Cardiac muscle cell (in vitro differentiated cells and primary cell): ENCODE data around the gene SMPD1. TPM values are rescaled to one million over a fixed set of nuclear protein-coding genes. Genes with fewer than 3 reads are reported as not detected.
"Not testable (repeated sequence)": the region's sequence is repeated elsewhere in the genome, so short reads cannot be mapped to it uniquely, and the experiment has no call there.

ENCODE experiments used
- DNase-seq, 2 donors: peaks; one replicate each; pipeline versions ENCODE4 v3.0.0 to v3.0.0-alpha.2; 2010 to 2017; ENCODE audit warnings: low read depth in 1 of 2, low spot score in 1 of 2
- H3K27ac ChIP-seq: fragments of 200-600 bp; sonication (generic); 2 replicates; pipeline ENCODE4 v1.5.1; 2016
- H3K27me3 ChIP-seq: fragments of 200-600 bp; sonication (generic); 2 replicates; pipeline ENCODE4 v1.6.0; 2016; ENCODE audit warnings: control low read depth
- H3K36me3 ChIP-seq: fragments of 200-600 bp; sonication (generic); 2 replicates; pipeline ENCODE4 v1.5.1; 2016; ENCODE audit warnings: control low read depth
- H3K4me1 ChIP-seq: fragments of 200-600 bp; sonication (generic); 2 replicates; pipeline ENCODE4 v1.8.1; 2017; ENCODE audit warnings: low read depth, mild to moderate bottlenecking, mixed run types
- H3K4me3 ChIP-seq: fragments of 200-600 bp; sonication (generic); 2 replicates; pipeline ENCODE4 v1.5.1; 2016; ENCODE audit warnings: mild to moderate bottlenecking
- H3K9me3 ChIP-seq: fragments of 200-600 bp; sonication (generic); 2 replicates; pipeline ENCODE4 v1.5.1; 2017; ENCODE audit warnings: low read depth, mild to moderate bottlenecking, control low read depth
- CTCF ChIP-seq: IDR thresholded peaks from 2 replicates; pipeline ENCODE4 v1.5.1; 2012; ENCODE audit warnings: low read depth, mild to moderate bottlenecking, low read length
- polyA plus RNA-seq: library from polyadenylated mRNA; unstranded; fragments of >200 nt; fragmentation: Nextera tagmentation; extraction: Ambion mirVana; gene quantifications from 2 replicates; pipeline ENCODE4 v1.2.1, GENCODE V29; 2016
- total RNA-seq: library from RNA; depleted of rRNA; stranded (reverse); fragments of >200 nt; gene quantifications from 2 replicates; pipeline ENCODE4 v1.2.3, GENCODE V29; 2016

SMPD1 gene
- total and polyA plus RNA-seq, 2 experiments from 2014 or later: 43.8 to 52.1 TPM

- Histone ChIP-seq H3K9me3 (no peaks in the 10 kb centered on the region), H3K4me1 (peaks cover 13% of the 10 kb centered on the region), H3K4me3 (peak overlapping the region; percentile 44), H3K27ac (peak overlapping the region; percentile 90), H3K36me3 (no peaks in the 10 kb centered on the region), H3K27me3 (no peaks in the 10 kb centered on the region)
- no peak for TF ChIP-seq CTCF
- no peak for DNase-seq
Measured at GRCh38 chr11:6390718-6391469, 620 bp downstream of the SMPD1 start.

- no peaks in the 10 kb centered on the region for H3K9me3 ChIP-seq
- no peaks in the 10 kb centered on the region for H3K27me3 ChIP-seq
- H3K36me3 ChIP-seq: no peaks in the 10 kb centered on the region
- peaks cover 13% of the 10 kb centered on the region for H3K4me1 ChIP-seq
- H3K27ac ChIP-seq: no peak overlapping the region
- no peak overlapping the region for H3K4me3 ChIP-seq
- no peak for TF ChIP-seq CTCF
- DNase-seq: no peak
Measured at GRCh38 chr11:6391537-6392134, 1.4 kb downstream of the SMPD1 start.

GRCh38 chr11:6392251-6392650 lies 2.0 kb downstream of the SMPD1 start:
- DNase-seq, H3K27me3 ChIP-seq, H3K4me3 ChIP-seq, H3K9me3 ChIP-seq, H3K36me3 ChIP-seq, H3K27ac ChIP-seq: not testable (repeated sequence)
- peaks cover 13% of the 10 kb centered on the region for H3K4me1 ChIP-seq

- Histone ChIP-seq H3K9me3 (no peaks in the 10 kb centered on the region), H3K4me1 (peaks cover 12% of the 10 kb centered on the region), H3K4me3 (no peak overlapping the region), H3K27ac (no peak overlapping the region), H3K27me3 (no peaks in the 10 kb centered on the region), H3K36me3 (no peaks in the 10 kb centered on the region)
- DNase-seq: no peak
- no peak for TF ChIP-seq CTCF
Measured at GRCh38 chr11:6393989-6394670, 3.9 kb downstream of the SMPD1 start.

GRCh38 chr11:6395470-6396060 lies 5.3 kb downstream of the SMPD1 start:
- no peaks in the 10 kb centered on the region for H3K36me3 ChIP-seq
- no peak for DNase-seq
- H3K27me3 ChIP-seq: no peaks in the 10 kb centered on the region
- H3K4me3 ChIP-seq: no peak overlapping the region
- no peaks in the 10 kb centered on the region for H3K9me3 ChIP-seq
- peaks cover 5% of the 10 kb centered on the region for H3K4me1 ChIP-seq
- H3K27ac ChIP-seq: peak overlapping the region; percentile 23
- no peak for TF ChIP-seq CTCF
